ENCODE measurements around the gene GTF2F1.

GTF2F1 gene

GRCh38 chr19:6414793-6415590 lies 22.0 kb upstream of the GTF2F1 start:
- H3K27me3 ChIP-seq (ENCODE audit: low read length) = no peaks in the 10 kb centered on the region
- H3K27ac ChIP-seq (ENCODE audit: low read depth, low read length) = no peak overlapping the region
- H3F3A ChIP-seq (ENCODE audit: insufficient read depth) = peaks cover 5% of the 10 kb centered on the region; the same call in 1 of the 2 replicates
- peaks cover 7% of the 10 kb centered on the region for H3K79me2 ChIP-seq (ENCODE audit: insufficient read depth, low read length)
- no peaks in the 10 kb centered on the region for H3K9me2 ChIP-seq (replicated peaks; ENCODE audit: insufficient read depth, low read length)
- no peak for TF ChIP-seq EZH2phosphoT487 (conservative IDR thresholded peaks at IDR 0.05; ENCODE audit: low read length)
- TF ChIP-seq, protein P1, sequence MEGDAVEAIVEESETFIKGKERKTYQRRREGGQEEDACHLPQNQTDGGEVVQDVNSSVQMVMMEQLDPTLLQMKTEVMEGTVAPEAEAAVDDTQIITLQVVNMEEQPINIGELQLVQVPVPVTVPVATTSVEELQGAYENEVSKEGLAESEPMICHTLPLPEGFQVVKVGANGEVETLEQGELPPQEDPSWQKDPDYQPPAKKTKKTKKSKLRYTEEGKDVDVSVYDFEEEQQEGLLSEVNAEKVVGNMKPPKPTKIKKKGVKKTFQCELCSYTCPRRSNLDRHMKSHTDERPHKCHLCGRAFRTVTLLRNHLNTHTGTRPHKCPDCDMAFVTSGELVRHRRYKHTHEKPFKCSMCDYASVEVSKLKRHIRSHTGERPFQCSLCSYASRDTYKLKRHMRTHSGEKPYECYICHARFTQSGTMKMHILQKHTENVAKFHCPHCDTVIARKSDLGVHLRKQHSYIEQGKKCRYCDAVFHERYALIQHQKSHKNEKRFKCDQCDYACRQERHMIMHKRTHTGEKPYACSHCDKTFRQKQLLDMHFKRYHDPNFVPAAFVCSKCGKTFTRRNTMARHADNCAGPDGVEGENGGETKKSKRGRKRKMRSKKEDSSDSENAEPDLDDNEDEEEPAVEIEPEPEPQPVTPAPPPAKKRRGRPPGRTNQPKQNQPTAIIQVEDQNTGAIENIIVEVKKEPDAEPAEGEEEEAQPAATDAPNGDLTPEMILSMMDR (IDR thresholded peaks at IDR 0.05; ENCODE audit: insufficient read depth, low read length, poor library complexity, severe bottlenecking) = no peak
- H3K4me2 ChIP-seq (ENCODE audit: low read depth, low read length, poor library complexity, severe bottlenecking) = no peak overlapping the region
- H3K36me3 ChIP-seq (ENCODE audit: low read length) = peaks cover 2% of the 10 kb centered on the region; the same call in 1 of the 2 replicates
- no peak overlapping the region for H2AFZ ChIP-seq (ENCODE audit: low read depth, low read length, severe bottlenecking)
- no peak overlapping the region for H3K4me3 ChIP-seq (ENCODE audit: insufficient read depth, low read length, poor library complexity, severe bottlenecking)
- no peak overlapping the region for H3K9ac ChIP-seq (ENCODE audit: low read length)
- no peaks in the 10 kb centered on the region for H3K9me3 ChIP-seq (ENCODE audit: insufficient read depth, low read length)
- H4K20me1 ChIP-seq (ENCODE audit: low read depth, low read length) = no peaks in the 10 kb centered on the region; the same call in 1 of the 2 replicates

DNA sequence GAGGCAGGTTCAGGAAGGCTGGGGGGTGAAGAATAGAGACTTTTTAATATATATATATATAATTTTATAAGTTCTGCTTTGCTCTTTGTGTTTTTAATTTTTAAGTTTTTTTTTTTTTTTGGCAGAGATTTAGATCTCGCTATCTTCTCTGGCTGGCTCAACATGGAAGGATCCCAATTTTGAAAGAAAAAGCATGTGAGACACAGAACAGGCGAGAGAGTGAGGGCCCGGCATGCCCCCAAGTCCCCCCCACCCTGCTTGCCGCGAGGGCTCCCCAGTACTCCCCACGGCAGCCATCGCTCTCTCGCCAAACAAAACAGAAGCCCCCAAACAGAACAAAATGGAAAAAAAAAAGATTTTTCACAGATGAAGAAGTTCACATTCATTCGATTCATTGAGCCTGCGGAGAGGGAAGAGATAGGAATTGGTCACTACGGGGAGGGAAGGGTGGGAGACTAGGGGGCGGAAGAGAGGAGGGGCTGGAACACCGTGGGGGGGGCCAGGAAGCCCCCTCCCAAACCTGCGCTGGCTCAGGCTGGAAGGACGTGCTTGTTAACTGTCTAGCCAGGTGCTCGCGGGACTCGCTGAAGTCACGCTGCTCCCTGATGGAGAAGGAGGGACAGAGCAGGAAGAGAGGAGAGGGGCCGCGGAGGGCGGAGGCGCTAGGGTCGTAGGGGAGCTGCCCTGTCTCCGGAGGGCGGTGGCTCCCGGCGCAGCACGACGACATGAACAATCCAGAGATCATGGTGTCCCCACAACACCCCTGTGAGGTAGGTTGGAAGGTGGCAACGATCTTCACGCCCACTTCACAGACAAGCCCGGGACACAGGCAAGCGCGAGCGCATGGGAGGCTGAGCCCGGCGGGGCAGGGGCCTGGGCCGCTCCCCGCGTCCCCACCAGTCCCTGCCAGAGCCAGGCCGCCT lies 21.0 kb upstream of the GTF2F1 start:
- Histone ChIP-seq H3K27ac (ENCODE audit: low read depth, low read length) (no peak overlapping the region), H3K79me2 (ENCODE audit: insufficient read depth, low read length) (no peaks in the 10 kb centered on the region), H3K4me3 (ENCODE audit: insufficient read depth, low read length, poor library complexity, severe bottlenecking) (no peak overlapping the region), H3K9me2 (replicated peaks; ENCODE audit: insufficient read depth, low read length) (no peaks in the 10 kb centered on the region), H3F3A (ENCODE audit: insufficient read depth) (peaks cover 5% of the 10 kb centered on the region; the same call in 1 of the 2 replicates), H3K9me3 (ENCODE audit: insufficient read depth, low read length) (no peaks in the 10 kb centered on the region), H3K27me3 (ENCODE audit: low read length) (no peaks in the 10 kb centered on the region), H2AFZ (ENCODE audit: low read depth, low read length, severe bottlenecking) (no peak overlapping the region), H3K9ac (ENCODE audit: low read length) (no peak overlapping the region), H4K20me1 (ENCODE audit: low read depth, low read length) (no peaks in the 10 kb centered on the region), H3K4me2 (ENCODE audit: low read depth, low read length, poor library complexity, severe bottlenecking) (no peak overlapping the region), H3K36me3 (ENCODE audit: low read length) (no peaks in the 10 kb centered on the region; the same call in 1 of the 2 replicates)
- TF ChIP-seq EZH2phosphoT487 (conservative IDR thresholded peaks at IDR 0.05; ENCODE audit: low read length) = no peak
- TF ChIP-seq, protein P1 (IDR thresholded peaks at IDR 0.05; ENCODE audit: insufficient read depth, low read length, poor library complexity, severe bottlenecking) = no peak

- no peaks in the 10 kb centered on the region for H3K79me2 ChIP-seq (ENCODE audit: insufficient read depth, low read length)
- no peak overlapping the region for H3K4me2 ChIP-seq (ENCODE audit: low read depth, low read length, poor library complexity, severe bottlenecking)
- TF ChIP-seq EZH2phosphoT487 (conservative IDR thresholded peaks at IDR 0.05; ENCODE audit: low read length) = no peak
- TF ChIP-seq, protein P1 (IDR thresholded peaks at IDR 0.05; ENCODE audit: insufficient read depth, low read length, poor library complexity, severe bottlenecking) = no peak
- no peak overlapping the region for H3K4me3 ChIP-seq (ENCODE audit: insufficient read depth, low read length, poor library complexity, severe bottlenecking)
- no peaks in the 10 kb centered on the region for H3K27me3 ChIP-seq (ENCODE audit: low read length)
- H2AFZ ChIP-seq (ENCODE audit: low read depth, low read length, severe bottlenecking) = no peak overlapping the region
- H3K27ac ChIP-seq (ENCODE audit: low read depth, low read length) = no peak overlapping the region
- H3F3A ChIP-seq (ENCODE audit: insufficient read depth) = peaks cover 5% of the 10 kb centered on the region; the same call in 1 of the 2 replicates
- no peaks in the 10 kb centered on the region for H3K9me3 ChIP-seq (ENCODE audit: insufficient read depth, low read length)
- H4K20me1 ChIP-seq (ENCODE audit: low read depth, low read length) = no peaks in the 10 kb centered on the region
- H3K9ac ChIP-seq (ENCODE audit: low read length) = no peak overlapping the region
- no peaks in the 10 kb centered on the region for H3K9me2 ChIP-seq (replicated peaks; ENCODE audit: insufficient read depth, low read length)
- no peaks in the 10 kb centered on the region; the same call in 1 of the 2 replicates for H3K36me3 ChIP-seq (ENCODE audit: low read length)
Measured at GRCh38 chr19:6413291-6413690, 20.3 kb upstream of the GTF2F1 start.

Data from SU-DHL-6 (cell line).